GM12801 (cell line): Measurements from ENCODE around the gene DCST1.

Source experiments
- CTCF ChIP-seq: IDR thresholded peaks from one replicate; pipeline ENCODE4 v1.5.1; 2011; ENCODE audit warnings: control low read depth; ENCODE audit not compliant: insufficient read length; ENCODE audit errors: extremely low read depth

The DCST1 gene

GRCh38 chr1:155035936-155036335 is 2.3 kb downstream of the DCST1 start:
- TF ChIP-seq CTCF: no peak

GRCh38 chr1:155037043-155037442 is 3.4 kb downstream of the DCST1 start:
- TF ChIP-seq CTCF: no peak

- no peak for TF ChIP-seq CTCF
Measured at GRCh38 chr1:155037851-155038441, 4.3 kb downstream of the DCST1 start.

DNA sequence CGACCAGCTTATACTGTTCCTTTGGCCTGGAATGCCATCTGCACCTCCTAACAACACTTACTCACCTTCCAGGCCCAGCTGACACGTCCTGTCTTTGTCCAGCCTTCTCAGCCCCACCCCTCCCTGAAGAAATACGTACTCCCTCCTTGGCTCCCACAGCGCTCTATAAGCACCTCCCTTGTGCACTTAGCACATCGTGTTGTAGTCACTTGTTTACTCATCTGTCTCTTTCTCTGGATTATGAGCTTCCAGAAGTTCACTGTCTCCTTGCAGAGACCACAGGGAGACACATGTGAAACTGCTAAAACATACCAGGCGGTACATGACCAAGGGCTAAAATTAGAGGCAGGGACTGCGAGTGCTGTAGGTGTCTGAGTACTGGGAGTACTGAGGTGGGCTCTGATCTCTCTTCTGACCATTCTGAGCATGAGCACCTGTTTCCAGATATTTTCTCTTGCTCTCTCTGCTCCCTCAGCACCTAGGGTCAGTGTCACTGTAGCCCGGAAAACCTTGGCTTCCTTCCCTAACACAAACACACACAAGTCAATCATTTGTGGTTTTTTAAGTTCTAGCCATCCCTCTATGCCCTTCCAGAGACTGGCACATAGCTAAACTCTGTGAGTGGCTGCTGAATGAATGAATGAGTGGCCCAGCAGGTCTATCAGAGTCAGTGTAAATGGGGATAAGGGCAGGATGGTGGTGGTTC is 5.1 kb downstream of the DCST1 start:
- TF ChIP-seq CTCF: no peak

DNA sequence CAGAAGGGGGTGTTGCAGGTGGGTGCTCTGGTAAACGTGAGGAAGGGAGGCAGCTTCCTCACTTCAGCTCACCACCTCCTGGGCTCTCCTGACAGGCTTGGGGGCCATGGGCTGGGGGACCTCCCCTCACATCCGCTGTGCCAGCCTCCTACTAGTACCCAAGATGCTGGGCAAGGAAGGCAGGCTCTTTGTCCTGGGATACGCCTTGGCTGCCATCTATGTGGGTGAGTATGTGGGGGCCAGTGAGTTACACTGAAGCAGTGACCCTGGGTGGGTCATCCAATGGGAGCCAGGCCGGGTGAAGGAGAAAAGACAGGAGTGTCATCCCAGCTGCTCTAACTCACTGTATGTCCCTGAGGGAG is 5.7 kb downstream of the DCST1 start:
- no peak for TF ChIP-seq CTCF

GRCh38 chr1:155040358-155041093 is 6.9 kb downstream of the DCST1 start:
- no peak for TF ChIP-seq CTCF

DNA sequence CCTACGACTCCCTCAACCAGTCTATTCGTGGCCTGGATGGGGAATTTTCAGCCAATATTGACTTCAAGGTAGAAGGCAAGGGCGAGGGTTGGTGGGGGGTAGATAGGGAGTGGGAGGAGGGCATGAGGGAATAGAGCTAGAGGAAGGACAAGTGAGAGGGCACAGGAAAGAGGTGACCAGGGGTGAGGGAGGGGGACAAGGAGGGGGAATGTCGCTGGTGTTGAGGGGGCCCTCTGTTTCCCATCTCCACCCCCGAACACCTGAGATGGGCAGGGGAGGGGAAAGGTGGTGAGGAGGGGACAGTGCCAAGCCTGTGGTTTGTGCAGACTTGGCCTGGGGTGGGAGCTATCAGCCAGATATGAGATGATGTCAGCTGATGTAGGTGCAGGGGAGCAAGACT is 9.2 kb downstream of the DCST1 start:
- TF ChIP-seq CTCF: no peak
